GM21367 (cell line): ENCODE results near the gene RAD50.
"Not testable (repeated sequence)": the region's sequence is repeated elsewhere in the genome, so short reads cannot be mapped to it uniquely, and the experiment has no call there.

Source experiments
- ATAC-seq: cut with Tn5 transposase; IDR thresholded peaks from one replicate; pipeline ENCODE4 v1.9.1; 2021; ENCODE audit not compliant: unreplicated experiment

RAD50 gene

GRCh38 chr5:132556153-132556762 is 519 bp upstream of the RAD50 start:
- no peak for ATAC-seq

DNA sequence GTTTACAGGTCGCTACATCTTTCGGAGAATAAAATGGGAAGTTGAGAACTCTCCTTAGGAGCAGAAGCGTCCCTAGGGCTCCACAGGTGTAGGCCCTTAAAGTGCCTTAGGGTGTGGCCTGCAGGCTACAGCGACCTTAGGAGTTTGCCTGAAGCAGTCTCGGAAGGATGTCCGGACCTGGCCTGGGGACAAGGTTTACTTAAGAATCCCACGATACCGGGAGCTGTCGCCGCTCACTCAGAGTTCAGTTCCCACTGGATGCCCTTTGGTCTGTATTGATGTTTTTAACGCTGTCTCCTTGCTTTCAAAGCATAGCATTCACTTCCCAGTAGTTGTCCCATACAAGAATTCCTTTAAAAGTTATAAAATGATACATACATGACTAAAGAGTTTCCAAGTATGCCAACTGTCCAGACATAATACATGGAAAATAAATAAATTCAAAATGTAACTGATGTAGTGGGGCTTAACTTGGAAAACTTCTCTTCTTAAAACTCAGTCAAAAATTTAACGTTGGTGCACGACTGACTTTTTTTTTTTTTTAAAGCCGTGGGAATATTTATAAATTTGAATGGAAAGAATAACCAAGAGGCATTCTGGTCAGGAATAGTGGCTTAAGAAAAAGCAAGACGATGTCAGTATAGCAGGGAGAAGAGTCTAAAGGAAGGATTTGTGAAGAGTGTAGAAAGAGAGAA is 848 bp downstream of the RAD50 start:
- no peak for ATAC-seq

GRCh38 chr5:132559383-132560060 is 2.7 kb downstream of the RAD50 start:
- no peak for ATAC-seq

GRCh38 chr5:132561601-132562000 is 4.8 kb downstream of the RAD50 start:
- ATAC-seq, result no peak

GRCh38 chr5:132564555-132564954 is 7.8 kb downstream of the RAD50 start:
- not testable (repeated sequence) for ATAC-seq

- no peak for ATAC-seq
Observed at GRCh38 chr5:132566657-132567056, 9.9 kb downstream of the RAD50 start.

- no peak for ATAC-seq
Observed at GRCh38 chr5:132576123-132576522, 19.3 kb downstream of the RAD50 start.

GRCh38 chr5:132584560-132584959 is 27.8 kb downstream of the RAD50 start:
- ATAC-seq, result not testable (repeated sequence)

DNA sequence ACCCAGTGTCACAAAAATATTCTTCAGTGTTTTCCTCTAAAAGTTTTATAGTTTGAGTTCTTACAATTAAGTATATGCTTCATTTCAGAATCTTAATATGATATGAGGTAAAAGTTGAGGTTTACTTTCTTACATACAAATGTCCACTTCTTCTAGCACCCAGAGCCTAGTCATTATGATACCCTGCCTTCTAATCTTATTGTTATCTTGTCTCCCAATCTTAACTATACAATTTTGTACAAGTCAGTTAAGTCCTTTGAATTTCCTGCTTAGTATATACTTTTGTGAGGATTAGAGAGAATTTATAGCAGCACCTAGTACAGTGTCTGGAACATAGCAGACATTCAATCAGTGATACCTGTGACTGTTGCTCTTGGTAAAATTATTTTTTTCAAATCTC is 29.3 kb downstream of the RAD50 start:
- ATAC-seq, result no peak

GRCh38 chr5:132589467-132589866 is 32.7 kb downstream of the RAD50 start:
- no peak for ATAC-seq

GRCh38 chr5:132591145-132591544 is 34.4 kb downstream of the RAD50 start:
- ATAC-seq, result no peak

- no peak for ATAC-seq
Observed at GRCh38 chr5:132592521-132592920, 35.7 kb downstream of the RAD50 start.

GRCh38 chr5:132594170-132594569 is 37.4 kb downstream of the RAD50 start:
- ATAC-seq, result no peak

- no peak for ATAC-seq
Observed at GRCh38 chr5:132595624-132596023, 38.8 kb downstream of the RAD50 start.

DNA sequence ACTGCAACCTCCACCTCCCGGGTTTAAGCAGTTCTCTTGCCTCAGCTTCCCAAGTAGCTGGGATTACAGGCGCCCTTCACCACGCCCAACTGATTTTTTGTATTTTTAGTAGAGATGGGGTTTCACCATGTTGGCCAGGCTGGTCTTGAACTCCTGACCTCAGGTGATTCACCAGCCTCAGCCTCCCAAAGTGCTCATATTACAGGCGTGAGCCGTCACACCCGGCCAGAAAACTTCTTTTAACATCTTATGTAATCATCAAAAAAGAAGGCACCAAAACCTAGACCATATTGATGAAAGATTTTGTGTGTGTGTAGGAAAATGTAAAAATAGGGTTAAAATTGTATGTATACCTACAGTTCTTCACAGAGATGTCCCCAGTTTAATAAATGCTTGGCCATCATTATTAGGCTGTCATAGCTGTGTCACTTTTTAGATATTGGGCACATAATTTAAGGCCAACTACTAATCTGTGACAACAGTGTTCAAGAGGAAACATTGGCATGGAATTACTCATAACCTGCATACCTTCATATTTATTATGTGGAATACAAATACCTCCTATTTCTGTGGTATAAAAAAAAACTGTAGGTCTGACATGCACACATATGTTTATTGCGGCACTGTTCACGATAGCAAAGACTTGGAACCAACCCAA is 44.4 kb downstream of the RAD50 start:
- no peak for ATAC-seq

DNA sequence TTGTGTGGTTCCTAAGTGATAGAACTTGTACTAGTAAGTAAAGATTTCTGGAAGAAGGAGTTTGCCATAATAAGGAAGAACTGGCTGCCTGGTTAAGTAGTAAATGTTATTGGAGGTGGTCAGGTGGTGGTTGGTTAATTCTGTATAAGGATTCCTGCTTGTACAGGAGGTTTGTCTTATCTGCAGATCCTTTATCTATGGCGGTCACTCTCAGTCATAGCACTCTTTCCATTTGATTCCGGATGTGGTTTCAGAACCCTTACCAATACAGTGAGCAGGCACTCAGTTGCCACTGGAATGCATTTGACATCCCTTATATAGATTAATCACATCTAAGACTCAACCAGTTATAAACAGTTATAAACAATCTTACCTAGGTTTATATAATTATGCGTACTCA is 50.3 kb downstream of the RAD50 start:
- no peak for ATAC-seq

- ATAC-seq, result no peak
Observed at GRCh38 chr5:132608107-132608506, 51.3 kb downstream of the RAD50 start.

GRCh38 chr5:132611965-132612364 is 55.2 kb downstream of the RAD50 start:
- no peak for ATAC-seq

DNA sequence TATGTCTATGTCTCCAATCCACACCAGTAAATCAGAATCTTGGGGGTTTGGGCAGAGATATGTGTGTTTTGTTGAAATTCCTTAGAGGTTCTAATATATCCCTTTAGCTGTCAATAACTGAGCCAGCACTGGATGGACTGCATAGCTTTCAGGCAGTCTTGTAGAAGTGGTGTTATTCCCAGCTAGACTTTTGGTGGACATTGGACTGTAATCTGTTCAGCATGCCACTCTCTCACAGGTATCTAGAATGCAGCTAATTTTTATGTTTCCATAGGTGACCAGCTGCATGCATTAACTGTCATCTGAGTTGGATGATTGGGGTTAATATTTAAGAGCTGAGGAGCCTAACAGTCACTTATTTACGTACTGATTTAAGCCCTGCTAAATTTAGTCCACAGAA is 56.1 kb downstream of the RAD50 start:
- ATAC-seq, result no peak

GRCh38 chr5:132621699-132622098 is 64.9 kb downstream of the RAD50 start:
- ATAC-seq, result no peak

DNA sequence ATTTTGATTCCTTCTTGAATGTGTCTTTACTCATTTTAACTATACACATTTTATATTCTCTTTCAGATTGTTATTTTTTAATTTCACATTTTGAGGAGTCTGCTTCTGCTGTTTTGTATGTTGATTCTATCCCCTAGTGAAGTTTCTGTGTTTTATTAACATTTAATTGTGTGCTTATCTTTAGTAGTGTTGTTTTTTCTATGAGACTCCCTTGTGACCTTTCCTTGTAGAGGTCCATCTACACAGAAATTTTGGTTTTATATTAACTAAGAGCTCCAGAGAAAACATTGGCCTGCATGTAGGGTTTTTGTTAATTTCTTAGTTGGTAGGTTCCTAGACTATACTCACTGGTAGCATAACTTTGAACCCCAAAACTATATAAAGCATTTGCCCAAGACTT is 65.8 kb downstream of the RAD50 start:
- ATAC-seq, result no peak

GRCh38 chr5:132627470-132627869 is 70.7 kb downstream of the RAD50 start:
- no peak for ATAC-seq
